Measurements from ENCODE around the gene TP73. TPM values are rescaled to one million over a fixed set of nuclear protein-coding genes. Genes with fewer than 3 reads are reported as not detected.

Gene TP73
- total RNA-seq, 1 experiment from 2014 or later = 0.82 TPM

- no peak for TF ChIP-seq CTCF (IDR thresholded peaks at IDR 0.05; ENCODE audit: unreplicated experiment)
- BruUV-seq (replicated peaks) = no TSS peak
- ChIA-PET POLR2A (interaction anchor here (1.2 to 1.9 kb wide), 2 partner anchors 13 to 18 kb away, joined by 7 to 8 read pairs; no protein-coding TSS in a partner anchor), CTCF (interaction anchor here (0.7 to 1.6 kb wide), 7 partner anchors 12 to 29 kb away, joined by 3 to 5 read pairs (median 3); no protein-coding TSS in a partner anchor)
- Mint-ChIP-seq H3K4me3 (ENCODE audit: unreplicated experiment) (no peak overlapping the region), H3K4me1 (ENCODE audit: insufficient read depth, unreplicated experiment) (peaks cover 36% of the 10 kb centered on the region), H3K27ac (ENCODE audit: low read depth, unreplicated experiment) (no peak overlapping the region), H3K9me3 (ENCODE audit: unreplicated experiment) (no peaks in the 10 kb centered on the region), H3K36me3 (ENCODE audit: insufficient read depth, unreplicated experiment) (no peaks in the 10 kb centered on the region), H3K27me3 (ENCODE audit: insufficient read depth, unreplicated experiment) (no peaks in the 10 kb centered on the region)
- DNase-seq (ENCODE audit: unreplicated experiment) = peak; percentile 41
- intact Hi-C loops (cut with micrococcal nuclease) = no loop called here
These were observed 46.5 kb downstream of the TP73 start for GRCh38 chr1:3698660-3699408.

- no peak for DNase-seq (ENCODE audit: unreplicated experiment)
- intact Hi-C loops (cut with micrococcal nuclease) = no loop called here
- CTCF ChIA-PET = interaction anchor here (0.7 to 1.6 kb wide), 5 partner anchors 11 to 30 kb away, joined by 3 to 5 read pairs (median 3); no protein-coding TSS in a partner anchor
- no peak for TF ChIP-seq CTCF (IDR thresholded peaks at IDR 0.05; ENCODE audit: unreplicated experiment)
- Mint-ChIP-seq H3K36me3 (ENCODE audit: insufficient read depth, unreplicated experiment) (no peaks in the 10 kb centered on the region), H3K4me1 (ENCODE audit: insufficient read depth, unreplicated experiment) (peaks cover 41% of the 10 kb centered on the region), H3K27me3 (ENCODE audit: insufficient read depth, unreplicated experiment) (no peaks in the 10 kb centered on the region), H3K9me3 (ENCODE audit: unreplicated experiment) (no peaks in the 10 kb centered on the region), H3K27ac (ENCODE audit: low read depth, unreplicated experiment) (no peak overlapping the region), H3K4me3 (ENCODE audit: unreplicated experiment) (no peak overlapping the region)
- BruUV-seq (replicated peaks) = no TSS peak
- POLR2A ChIA-PET = interaction anchor here (1.2 to 1.9 kb wide), 2 partner anchors 12 to 18 kb away, joined by 7 to 8 read pairs; no protein-coding TSS in a partner anchor
These were observed 47.3 kb downstream of the TP73 start for GRCh38 chr1:3699596-3699995.

GRCh38 chr1:3700631-3701030 is 48.3 kb downstream of the TP73 start:
- intact Hi-C loops (cut with micrococcal nuclease) = no loop called here
- Mint-ChIP-seq H3K36me3 (ENCODE audit: insufficient read depth, unreplicated experiment) (no peaks in the 10 kb centered on the region), H3K4me3 (ENCODE audit: unreplicated experiment) (no peak overlapping the region)

More at GRCh38 chr1:3700631-3701030, 48.3 kb downstream of the TP73 start:
- no TSS peak for BruUV-seq (replicated peaks)
- H3K27me3 Mint-ChIP-seq (ENCODE audit: insufficient read depth, unreplicated experiment) = no peaks in the 10 kb centered on the region
- POLR2A ChIA-PET = interaction anchor here (1.2 kb wide), 1 partner anchor 17 kb away, joined by 4 read pairs; no protein-coding TSS in a partner anchor
- H3K4me1 Mint-ChIP-seq (ENCODE audit: insufficient read depth, unreplicated experiment) = peaks cover 37% of the 10 kb centered on the region
- no peak for DNase-seq (ENCODE audit: unreplicated experiment)
- H3K9me3 Mint-ChIP-seq (ENCODE audit: unreplicated experiment) = no peaks in the 10 kb centered on the region
- no peak overlapping the region for H3K27ac Mint-ChIP-seq (ENCODE audit: low read depth, unreplicated experiment)
- no peak for TF ChIP-seq CTCF (IDR thresholded peaks at IDR 0.05; ENCODE audit: unreplicated experiment)
- CTCF ChIA-PET = interaction anchor here (0.7 to 1.6 kb wide), 4 partner anchors 15 to 24 kb away, joined by 3 to 4 read pairs (median 4); no protein-coding TSS in a partner anchor
